ENCODE measurements around the gene MYH10.
"Not testable (repeated sequence)": the region's sequence is repeated elsewhere in the genome, so short reads cannot be mapped to it uniquely, and the experiment has no call there.

MYH10 gene

DNA sequence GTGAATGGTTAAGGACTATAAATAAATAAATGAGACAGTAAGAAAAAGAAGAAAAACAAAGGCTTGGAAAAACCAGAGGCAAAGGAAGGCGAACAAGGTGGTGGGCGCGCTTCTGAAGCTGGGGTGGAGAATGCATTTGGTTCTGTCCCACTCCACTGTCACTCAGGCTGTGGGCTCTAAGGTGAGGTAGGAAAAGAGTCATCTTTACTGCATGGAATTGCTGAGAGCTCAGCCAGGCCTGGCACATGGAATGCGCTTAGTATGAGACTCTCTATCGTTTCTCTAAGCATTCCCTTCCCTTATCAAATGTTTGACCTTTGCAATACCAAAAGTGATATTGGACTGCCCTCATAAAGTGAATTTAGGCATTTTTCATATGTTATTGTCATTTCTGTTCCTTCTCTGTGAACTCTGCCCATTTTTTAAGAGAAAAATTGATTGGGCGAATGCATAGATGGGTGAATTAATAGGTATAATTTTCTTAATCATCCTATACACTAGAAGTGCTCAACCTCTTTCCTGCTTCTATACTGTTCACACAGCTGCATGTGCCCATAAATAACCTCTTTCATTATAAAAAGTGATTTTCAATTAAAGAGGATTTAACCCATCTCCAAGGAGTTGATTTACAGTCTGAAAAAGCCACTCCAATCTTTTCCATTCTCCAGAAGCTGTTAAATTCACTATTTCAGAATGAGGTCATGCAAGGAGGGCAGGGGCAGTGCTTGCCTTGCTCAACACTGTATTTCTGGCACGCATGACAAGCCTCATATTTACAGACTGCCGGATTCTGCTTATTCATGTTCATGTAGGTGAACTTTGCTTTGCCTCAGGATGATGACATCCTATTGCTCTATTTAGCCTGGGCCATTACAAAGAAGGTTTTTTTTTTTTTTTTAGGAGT is 87.7 kb downstream of the MYH10 start:
- DNase-seq: peak; percentile 48

DNA sequence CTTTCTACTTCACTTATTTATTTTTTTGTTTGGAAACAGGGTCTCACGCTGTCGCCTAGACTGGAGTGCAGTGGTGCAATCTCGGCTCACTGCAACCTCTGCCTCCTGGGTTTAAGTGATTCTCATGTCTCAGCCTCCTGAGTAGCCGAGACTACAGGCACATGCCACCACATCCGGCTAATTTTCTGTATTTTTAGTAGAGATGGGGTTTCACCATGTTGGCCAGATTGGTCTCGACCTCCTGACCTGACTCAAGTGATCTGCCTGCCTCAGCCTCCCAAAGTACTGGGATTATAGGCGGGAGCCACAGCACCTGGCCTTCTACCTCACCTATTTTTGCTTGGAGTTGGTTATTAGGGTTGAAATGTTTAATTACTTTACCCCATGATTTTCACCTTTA is 90.5 kb downstream of the MYH10 start:
- not testable (repeated sequence) for DNase-seq

DNA sequence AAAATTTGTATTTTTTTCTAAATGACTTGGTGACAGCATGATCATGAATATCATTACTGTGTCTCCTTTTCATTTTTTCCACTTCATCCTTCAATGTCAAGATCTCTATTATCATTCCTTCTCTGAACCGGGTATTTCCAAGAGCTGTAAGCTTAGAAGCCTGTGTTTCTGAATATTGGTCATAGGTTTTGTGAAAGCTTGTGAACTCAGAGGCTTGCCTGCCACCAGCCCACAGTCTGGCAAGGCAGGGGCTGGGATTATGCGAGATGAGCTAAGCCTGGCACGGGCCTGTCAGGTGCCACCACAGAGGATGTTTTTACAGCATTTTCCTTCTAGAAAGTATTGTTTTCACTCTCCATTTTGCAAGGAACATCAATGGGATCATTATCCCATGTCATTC is 92.8 kb downstream of the MYH10 start:
- no peak for DNase-seq

DNA sequence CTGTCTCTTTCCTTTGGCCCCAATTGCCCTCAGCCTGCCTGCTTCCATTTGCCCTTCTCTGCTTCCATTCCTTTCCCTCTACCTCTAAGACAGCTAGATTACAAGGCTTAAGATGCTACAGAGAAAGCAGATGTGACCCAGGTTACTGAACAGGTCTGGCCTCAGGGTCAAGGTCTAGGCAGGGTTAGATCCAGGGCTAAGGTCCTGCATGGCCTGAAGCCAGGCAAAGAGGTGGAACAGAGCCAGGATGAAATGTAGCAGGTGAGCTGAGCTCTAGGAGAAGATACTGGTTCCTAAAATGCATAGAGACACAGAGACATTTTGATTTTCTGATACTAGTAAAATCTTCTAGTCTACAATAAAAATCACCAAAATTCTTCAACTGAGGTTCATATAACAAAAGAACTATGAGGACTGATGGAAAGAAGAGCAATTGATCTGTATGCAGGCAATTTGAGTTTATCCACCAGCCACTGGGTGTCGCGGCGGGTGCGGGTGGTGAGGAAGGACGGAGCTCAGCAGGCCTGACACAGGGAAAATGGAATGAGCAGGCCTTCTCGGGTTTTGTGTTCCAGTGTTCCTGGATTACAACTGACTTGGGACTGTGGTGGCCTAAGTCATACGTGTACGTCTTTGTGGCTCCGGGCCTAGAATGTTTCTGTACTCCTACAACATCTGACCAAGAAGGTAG is 95.9 kb downstream of the MYH10 start:
- no peak for DNase-seq

DNA sequence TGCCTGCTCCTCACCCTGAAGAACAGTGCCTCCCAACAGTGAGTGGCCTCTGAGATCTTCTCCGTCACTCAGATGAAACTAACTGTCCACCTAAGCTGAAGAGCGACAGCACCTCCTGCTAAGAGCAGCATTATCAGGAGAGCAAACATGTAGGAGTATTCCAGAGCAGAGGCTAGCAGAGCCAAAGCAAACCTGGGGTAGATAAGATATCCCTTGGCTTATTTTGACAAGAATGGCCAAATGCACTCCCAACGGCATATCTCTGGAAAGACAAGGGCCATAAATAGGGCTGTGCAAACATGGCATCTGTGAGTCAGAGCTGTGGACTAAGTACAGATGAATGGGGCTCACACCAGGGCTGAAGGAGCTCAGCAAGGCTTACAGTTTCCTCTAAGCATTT is 98.5 kb downstream of the MYH10 start:
- peak; percentile 4 for DNase-seq

DNA sequence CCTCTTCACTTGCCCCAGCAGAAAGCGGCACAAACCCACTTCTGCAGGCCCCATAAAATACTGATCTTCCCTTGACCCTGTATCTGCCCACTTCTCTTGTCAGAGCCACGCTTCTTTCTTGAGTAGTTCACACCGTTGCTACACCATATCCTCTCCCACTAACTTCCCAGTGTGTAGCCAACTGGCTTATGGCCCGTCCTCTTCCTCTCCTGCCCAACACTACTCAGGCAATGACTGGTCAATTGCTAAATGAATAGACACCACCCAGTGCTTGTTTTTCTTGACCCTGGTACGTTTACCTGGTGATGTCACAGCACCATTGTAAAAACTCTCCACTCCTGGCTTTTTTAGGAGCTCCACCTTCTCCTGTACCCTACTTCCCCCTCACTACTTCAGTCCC is 107.9 kb downstream of the MYH10 start:
- no peak for DNase-seq

DNA sequence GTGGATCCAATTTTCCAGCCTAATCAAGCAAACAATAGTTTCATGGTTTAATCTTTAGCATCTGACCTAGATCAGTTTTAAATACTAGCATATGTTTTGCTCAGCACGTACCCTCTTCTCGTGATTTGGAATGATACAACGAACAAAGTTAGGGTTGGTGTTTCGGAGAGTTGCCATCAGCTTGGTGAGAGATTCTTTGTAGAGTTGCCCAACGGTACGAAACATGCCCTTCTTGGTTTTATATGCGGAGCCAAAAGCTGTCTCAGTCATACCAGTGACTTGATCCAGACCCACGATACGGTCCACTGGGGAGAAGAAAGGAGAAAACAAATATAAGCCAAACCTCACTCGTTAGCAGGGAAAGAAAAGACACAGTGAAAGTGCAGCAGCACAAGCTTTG is 109.5 kb downstream of the MYH10 start:
- DNase-seq: no peak

DNA sequence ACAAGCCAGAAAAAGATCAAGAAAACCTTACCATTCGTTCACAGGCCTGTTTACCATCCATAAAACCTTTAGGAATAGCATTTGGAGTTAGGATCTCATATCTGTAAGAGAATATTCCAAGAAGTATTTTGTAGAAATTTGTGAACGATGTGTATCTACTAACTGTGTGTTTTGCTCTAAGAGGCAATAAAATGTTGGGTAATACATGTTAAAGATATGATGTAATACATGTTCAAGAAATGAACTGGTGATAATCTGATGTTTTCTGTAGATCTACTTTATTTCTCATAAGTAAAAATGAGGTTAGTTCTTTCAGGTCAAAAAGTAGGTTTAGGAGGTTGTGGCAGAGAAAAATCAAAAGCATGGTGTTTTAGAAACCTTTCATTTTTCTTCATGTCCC is 111.7 kb downstream of the MYH10 start:
- no peak for DNase-seq

DNA sequence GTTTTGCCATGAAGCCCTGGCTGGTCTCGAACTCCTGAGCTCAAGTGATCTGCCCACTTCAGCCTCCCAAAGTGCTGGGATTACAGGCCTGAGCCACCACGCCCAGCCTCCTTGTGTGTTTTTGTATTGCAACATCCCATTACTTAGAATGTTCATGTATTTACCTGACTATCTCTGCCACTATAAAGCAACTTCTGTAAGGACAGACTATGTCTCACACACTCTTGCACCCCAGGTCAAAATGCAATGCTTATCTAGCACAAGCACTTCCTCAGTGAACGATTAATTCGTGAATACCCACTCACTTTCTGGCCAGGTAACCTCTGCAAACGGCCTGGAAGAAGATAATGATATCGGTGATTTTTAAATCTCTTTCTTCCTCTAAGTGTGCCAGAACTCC is 112.2 kb downstream of the MYH10 start:
- no peak for DNase-seq

DNA sequence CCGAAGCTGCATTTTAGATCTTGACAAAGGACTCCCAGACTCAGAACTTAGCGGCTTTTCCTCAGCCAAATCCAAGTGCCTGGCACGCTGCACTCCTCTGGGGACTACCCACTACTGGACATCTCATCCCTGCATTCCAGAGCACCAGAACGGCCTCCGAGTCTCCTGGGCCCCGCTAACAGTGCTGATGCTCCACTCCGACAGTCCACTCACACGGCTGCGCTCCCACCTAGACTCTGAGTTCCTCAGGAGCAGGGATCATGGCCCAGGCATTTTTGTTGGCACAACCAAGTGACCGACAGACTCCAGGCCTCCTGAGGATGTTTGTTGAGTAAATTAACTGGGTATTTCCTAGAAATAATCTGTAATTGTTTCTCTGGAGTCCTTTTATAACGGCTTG is 115.7 kb downstream of the MYH10 start:
- DNase-seq: no peak

DNA sequence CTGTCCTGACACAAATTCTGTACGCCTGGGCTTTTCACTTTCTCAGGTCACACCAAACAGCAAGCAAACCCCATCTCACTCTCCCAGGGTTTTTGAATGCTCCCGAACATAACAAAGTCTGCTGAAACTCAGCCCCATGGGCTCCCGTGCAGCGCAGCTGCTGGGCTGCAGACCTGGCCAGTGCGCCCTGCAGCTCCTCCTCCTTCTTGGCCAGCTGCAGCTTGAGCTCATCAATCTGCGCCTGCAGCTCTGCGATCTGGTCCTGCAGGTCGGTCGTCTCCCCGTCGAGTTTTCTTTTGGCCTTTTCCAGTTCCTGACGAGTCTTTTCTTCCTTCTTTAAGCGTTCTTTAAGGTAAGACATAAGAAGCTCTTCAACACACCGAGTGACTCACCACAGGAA is 124.4 kb downstream of the MYH10 start:
- no peak for DNase-seq

DNA sequence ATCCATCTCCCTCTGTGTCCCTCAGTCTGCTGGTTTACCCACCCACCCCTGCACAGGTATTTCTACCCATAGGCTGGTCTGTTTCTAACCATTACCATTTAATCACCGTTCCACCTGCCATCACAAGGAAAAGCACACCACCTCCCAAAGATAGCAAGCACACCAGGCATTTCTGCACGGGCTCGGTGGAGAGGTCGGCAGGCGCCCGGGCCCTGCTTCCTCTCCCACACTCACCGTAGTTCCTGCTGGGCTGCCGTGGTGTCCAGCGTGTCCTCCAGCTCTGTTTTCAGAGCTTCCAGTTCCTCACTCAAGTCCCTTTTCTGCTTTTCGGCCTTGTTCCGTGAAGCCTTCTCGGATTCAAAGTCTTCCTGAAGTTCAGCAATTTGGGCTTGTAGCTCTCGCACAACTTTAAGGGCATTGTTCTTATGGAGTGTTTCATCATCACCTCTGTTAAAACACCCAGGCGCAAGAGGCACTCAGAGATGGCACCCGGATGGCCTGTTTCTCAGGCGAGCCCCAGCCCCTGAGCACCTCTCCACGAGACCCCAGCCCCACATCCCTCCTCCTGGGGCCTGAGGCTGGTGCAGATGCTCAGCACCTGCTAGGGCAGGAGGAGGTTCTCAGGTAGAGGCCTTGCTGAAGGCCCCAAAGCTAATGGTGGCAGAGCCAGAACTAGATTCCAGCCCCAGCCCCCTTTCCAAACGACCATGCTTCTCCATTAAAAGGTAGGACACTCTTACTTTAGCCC is 125.9 kb downstream of the MYH10 start:
- no peak for DNase-seq

DNA sequence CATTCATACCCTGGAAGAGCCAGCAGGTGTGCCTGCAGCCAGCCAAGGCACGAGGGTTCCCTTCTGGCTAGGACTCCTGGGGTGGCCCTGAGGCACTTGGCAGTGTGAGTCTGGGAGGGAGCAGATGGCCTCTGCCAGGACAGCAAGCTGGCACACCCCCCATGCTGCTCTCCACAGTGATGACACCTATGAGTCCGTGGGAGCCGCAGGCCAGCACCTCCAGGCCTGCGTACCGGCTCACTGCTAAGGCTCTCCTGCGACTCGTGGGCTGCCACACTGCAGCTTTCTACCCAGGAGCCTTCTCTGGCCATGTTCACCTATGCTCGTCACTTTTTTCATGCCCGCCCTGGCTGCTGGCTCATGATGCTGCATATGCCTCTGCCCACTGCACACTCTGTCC is 126.7 kb downstream of the MYH10 start:
- no peak for DNase-seq

DNA sequence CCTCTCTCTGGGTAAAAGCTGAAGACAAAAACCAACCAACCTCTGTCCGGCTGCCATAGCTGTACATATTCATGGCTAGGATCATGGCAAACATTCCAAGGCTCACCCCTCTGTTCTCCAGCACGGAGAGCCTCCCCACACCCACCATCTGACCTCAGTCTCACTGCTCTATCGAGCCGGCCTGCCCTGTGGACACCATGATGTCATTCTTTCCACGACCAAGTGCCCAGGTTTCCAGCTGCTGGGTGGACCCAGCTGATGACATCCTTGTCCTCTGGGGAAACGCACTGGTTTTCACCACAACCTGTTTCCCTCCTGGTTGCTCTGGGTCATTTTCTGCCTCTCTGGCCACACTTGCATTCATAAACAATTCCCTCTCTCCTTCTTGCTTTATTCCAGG is 127.2 kb downstream of the MYH10 start:
- DNase-seq: no peak

DNA sequence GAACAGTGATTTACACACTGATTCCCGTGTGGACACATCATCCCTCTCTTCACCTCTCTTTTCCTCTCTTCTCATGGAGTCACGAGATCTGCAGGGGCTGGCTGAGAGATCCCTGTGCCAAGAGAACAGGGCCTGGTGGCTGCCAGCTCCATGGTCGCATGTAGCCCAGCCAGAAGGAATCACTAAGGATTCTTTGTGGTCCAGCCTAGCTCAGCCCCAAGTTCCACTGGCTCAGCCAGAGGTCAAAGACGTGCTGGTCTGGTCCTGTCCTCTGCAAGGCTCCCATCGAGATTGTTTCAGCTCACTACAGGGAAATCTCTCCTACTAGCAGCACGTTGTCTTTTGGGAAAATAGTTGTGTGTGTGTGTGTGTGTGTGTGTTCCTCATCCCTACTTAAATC is 128.4 kb downstream of the MYH10 start:
- DNase-seq: no peak

DNA sequence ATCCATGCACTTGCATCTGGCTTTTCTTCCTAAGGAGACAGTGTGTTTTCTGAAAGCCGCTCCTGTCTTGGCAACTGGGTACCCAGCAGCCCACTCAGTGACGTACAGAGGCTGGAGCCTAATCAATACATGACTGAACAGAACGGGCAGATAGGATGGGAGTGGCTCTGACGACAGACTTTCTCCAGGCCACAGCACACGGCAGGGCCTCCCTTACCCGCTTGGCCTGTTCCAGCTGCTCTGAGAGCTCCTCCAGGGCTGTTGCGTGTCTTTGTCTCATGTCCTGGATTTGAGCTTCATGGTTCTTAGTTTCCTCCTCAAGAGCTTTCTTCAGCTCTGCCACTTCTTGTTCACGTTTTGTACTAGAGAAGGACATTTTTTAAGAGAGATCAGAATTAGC is 129.9 kb downstream of the MYH10 start:
- DNase-seq: no peak

DNA sequence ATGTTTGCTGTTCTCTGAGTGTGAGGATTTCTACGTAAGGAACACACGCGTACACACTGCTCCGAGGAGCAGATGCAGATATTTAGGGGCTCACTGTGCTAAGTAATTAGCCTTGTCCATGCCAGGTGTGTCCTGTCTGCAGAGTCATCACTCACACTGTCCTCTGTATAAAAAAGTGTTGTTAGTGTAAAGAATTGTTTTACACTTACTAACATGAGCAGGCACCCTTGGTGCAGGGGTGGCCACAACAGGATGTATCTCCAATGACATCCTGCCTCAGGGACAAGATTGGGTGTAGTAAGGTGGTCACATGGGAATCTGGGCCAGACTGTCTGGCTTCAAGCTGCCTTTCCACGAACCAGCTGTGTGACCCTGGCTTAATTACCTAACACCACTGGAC is 130.9 kb downstream of the MYH10 start:
- DNase-seq: no peak

DNA sequence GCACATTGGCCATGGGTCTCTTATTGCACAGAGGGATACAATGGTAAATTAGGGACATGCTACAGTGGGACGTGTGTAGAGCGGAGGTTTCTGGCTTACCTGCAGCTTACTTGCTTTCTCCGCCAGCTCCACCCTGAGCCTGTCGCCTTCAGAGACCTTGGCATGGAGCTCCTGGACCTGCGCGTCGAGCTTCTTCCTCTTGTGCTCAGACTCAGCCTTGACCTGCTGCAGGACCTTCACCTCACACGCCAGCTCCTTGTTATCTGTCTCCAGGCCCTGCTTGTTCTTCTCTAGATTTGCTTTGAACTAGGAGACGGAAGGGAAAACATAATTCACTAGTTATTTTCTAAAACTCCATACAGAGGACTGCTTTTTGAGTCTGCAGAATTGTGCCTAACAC is 131.4 kb downstream of the MYH10 start:
- DNase-seq: no peak

DNA sequence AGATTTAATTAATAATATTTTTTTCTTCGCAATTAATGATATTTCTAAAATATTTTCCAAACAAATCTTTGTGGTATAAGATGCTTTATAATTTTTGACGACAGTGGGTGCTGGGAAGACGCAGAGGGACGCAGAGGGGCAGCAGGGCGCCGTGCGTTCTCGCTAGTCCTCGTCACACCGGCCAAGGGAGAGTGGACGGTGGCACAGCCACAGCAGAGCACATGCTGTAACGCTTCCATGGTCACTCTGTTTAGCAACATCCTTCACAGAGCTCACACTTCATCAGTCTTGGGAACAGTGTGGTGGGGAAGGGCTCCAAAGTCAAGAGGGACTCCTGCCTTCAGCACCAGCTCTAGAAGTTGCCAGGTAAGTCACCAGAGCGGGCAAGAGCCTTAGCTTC is 134.4 kb downstream of the MYH10 start:
- DNase-seq: no peak

DNA sequence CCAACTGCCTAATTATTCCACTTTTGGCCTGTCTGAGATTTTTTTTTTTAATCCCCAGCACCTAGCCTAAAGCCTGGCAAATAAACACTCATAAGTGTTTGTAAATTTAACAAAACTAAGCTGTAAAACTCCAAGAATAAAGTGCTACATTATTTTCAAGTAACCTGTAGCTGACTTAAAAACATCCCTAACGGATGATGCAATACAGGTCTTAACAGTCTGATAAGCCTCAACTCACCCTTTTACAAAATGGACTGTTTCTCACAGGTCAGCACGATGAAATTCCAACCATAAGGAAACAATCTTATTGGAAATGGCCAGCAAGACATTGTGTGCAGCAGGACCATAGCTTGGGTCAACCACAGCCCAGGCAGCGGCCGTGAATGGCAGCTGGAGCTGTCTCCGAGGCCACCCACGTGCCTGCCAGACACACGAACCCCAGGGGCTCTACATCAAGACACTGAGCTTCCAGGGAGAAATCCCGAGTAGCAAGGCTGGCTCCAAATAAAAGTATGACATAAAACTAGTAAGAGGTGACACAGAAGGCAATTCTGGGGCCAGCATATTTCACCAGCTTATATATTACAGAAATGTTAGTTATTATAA is 135.9 kb downstream of the MYH10 start:
- DNase-seq: no peak

DNA sequence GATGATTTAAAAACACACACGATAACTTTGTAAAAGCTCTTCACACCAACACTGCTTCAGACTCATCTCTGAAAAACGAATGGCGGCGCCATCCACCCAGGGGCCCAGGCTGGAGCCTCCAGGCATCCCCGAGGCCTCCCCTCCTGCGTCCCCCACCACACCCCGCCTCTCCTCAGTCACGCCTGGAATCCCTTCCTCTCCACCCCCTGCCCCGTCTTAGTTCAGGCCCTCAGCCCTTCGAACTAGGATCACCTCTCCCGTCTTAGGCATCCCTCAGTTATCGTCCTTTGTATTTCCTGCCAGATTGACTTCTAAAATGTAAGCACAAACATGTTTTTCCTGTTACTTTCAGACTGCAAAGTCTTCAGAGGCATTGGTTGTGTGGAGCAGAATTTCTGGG is 136.5 kb downstream of the MYH10 start:
- DNase-seq: no peak

DNA sequence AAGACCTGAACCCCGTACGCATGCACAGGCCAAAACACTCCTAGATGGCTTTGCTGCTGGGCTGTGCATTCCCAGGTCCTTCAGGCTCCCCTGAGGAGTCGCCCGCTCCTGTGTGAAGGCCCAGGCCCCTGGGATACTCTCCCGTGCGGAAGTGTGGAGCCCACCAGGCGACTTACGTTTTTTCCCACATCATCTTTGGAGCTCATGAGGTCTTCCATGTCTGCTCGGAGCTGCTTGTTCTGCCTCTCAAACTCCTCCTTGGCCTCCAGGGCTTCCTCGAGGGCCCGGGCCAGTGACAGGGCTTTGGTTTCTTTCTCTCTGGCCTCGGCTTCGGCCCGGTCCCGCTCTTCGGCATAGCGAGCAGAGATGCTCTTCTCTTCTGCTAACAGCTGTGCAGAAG is 138.4 kb downstream of the MYH10 start:
- no peak for DNase-seq

DNA sequence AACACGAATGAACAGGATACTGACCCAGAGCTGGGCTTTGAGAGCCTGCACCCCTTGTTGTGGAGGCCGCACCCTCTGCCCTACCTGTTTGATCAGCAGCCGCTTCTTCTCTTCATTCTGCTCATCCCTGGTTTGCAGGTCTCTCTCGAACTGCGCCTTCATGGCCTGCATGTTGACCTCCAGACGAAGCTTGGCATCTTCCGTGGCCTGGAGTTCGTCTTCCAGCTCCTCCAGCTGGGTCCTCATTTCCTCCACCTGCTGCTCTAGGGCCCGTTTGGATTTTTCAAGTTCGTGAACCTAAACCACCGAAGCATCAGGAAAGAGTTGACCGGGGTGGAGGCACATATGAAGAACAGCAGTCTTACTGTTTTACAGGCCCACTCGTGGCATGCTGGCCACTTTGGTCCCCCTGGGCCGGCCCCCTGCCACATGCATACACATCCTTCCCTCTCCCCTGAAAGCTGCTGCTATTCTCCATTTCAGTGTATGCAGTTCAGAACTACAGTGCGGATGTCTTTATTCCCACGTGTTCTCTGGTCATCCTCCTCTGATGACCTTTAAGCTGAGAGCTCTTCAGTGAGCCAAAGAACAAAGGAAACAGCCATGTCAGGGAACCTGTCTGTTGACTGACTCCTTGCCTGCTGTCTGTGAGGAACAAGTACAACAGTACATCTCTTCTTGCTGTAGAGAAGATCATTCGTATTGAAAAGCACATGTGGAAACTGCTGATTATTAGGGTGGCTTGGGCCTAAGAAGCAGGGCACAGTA is 140.1 kb downstream of the MYH10 start:
- DNase-seq: no peak

All from fibroblast of skin of right biceps (primary cell).